GM21423 (cell line): Measurements from ENCODE around the gene SQOR.

ENCODE experiments used
- ATAC-seq: cut with Tn5 transposase; IDR thresholded peaks from one replicate; pipeline ENCODE4 v1.9.1; 2021; ENCODE audit warnings: mild to moderate bottlenecking, moderate library complexity; ENCODE audit not compliant: unreplicated experiment

The SQOR gene

DNA sequence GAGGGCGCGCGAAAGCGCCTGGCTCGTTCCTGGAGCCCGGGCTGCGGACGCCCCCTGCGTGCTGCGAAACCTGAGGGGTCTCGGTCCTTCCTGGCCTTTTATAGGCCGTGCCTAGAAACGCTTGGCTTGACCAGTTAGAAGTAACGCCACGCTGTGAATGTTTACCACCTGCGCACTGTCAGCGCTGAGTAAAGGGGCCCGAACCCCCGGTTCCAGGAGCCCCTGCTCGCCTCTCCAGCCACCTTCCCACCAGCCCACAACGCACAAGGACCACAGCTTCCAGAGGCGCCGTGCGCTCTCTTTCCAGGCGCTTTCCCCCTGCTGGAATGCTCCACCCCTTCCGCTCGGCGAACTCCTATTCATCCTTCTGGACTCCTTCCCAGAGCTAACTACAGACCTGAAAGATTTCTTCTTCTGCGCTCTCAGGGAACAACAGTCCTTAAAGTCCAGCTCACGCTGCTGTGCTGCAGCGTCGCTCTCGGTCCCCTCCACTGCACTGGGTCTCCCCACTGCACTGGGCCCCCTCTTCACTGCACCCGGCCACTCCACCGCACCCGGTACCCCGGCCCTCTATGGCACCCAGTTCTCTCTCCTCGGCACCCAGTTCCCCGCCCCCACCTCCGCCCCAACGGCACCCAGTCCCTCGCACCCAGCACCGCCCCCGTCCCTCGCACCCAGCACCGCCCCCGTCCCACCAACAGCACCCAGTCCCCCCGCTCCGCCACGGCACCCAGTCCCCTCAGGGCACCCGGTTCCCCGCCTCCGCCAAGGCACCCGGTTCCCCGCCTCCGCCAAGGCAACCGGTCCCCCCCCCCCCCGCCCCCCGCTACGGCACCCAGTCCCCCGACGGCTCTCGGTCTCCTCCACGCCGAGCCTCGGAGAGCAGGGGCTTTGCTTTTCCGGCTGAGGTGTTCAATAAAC lies 69.8 kb downstream of the SQOR start:
- ATAC-seq = no peak

DNA sequence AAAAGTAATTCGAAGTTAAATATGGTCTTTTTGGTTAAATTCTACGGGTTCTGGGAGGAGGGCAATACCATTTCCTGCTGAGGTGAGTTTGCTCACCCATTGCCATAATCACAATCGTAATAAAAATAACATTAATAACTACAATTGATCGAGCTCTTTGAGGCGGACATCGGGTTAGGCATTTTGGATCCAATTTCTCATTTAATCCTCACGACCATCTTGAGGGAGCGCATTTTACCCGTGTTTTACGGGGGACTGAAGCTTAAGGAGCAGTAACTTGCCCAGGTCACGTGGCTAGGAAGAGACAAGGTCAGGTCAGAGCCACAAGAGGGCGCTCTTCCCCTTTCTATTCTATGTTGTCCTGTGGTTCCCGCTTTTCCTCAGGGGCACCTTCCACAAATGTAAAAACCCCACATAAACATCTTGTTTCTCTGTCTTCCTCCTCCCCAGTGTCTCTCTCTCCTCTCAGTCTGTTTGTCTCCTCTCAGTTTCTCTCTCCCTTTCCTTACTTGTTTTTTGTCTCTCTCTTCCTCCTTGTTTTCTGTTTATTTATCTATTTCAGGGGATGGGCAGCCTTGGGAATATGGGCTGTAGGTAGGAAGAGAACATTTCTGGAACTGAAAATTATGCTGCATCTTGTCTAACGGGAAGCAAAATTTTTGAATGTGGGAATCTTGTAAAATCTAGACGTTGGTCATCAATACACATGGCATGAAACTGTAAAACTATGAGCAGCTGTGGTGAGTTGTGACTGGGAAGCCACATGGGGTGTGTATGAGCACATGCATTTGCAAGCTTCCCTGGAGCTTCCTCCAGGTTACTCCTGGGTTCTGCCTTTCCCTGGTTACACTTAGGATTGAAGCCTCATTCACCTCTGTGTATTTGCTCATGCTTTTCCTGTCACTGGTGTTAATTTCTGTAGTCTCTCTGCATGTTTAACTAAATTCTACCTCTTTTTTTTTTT lies 71.0 kb downstream of the SQOR start:
- ATAC-seq = peak; percentile 91

DNA sequence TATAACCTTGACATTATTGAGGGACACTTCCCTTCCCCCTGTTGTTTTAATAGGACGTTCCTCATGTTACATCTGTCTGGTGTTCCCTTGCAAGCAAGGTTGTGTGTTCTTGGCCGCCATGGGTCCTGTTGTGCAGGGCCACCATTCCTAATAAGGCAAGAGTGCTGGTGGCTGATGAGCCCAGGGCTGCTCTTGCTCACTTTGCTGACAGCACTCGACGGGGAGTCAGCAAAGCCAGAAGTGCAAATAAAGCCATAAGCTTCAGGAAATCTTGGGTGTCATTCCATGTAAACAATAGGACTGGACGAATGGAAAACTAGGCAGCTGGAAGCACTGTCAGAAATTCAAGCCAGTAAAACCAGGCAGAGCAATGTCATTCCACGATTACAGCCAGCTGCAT lies 75.8 kb downstream of the SQOR start:
- ATAC-seq = no peak

DNA sequence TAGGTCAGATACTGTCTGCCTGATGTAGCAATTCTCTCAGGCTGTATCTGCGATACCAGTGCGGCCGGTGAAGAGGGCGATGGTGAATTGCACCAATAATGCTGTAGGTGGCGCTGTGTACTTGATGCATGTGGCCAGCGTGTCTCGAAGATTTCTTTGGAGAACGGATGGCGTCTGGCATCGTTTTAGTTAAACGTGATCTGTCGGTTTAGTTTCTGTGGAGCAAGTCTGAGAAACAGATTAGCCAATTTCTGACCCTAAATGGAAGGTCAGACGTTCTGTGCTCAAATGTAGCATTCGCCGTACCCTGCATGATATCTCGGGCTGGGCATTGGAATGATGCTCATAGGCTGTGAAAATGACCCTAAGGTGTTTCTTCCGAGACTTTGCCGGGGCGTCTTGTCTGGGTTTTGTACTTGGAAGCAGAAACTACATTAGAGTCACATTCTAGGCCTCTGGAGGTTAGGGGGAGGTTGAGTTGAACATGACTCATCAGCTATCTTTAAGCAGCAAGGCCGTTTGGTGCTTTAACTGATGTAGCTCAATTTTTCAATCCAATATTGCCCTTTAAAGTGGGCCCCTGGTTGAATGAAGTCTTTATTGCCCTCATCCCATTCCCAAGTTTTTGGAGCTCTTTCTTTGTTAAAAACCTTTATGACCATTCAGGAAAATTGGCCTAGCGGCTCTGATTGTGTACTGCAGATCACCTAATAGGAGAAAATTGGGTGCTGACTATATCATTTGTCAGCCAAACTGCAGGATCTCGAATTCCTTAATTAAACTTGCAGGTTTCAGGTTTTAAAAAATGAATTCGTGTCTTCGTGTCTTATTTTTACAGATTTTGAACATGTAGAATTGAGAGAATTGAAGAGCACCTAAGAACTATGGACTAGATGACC lies 80.0 kb downstream of the SQOR start:
- peak; percentile 66 for ATAC-seq

DNA sequence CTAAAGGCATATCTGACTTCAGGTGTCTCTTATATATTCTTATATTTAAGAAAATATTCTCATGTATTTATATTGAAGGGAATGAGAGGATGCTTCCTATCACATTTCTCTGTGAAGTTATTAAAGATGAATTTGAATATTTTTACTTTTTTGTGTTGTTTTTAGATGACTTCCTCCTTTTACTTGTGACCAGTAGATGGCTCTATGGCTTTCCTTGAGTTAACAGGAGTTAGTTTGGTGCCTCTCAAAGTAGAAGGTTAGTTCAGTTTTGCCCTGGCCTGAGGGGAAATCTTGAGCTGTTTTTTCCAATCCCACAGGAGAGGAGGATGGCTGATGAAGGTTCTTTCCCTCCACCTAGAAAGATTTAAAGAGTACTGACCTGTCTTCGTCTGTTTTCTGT lies 80.7 kb downstream of the SQOR start:
- ATAC-seq = no peak

DNA sequence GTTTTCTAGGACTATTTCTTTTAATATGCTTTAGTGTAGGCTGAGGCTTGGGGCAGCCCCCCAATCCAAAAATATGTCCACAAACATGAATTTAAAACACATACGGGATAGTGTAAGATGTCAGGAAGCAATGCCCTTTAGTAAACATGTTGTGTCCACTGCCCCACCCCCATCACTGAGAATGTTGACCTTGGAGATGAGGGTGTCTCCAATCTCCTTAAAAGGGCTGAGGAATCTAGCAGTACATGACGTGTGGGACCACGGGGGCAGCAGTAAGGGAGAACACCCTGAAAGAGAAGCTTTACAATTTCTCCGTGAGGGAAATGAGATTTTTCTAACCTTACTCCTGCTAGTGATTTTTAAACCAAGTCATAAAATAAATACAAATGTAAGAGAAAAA lies 84.7 kb downstream of the SQOR start:
- ATAC-seq = no peak

- ATAC-seq = no peak
Observed at GRCh38 chr15:45720183-45720582, 85.4 kb downstream of the SQOR start.

DNA sequence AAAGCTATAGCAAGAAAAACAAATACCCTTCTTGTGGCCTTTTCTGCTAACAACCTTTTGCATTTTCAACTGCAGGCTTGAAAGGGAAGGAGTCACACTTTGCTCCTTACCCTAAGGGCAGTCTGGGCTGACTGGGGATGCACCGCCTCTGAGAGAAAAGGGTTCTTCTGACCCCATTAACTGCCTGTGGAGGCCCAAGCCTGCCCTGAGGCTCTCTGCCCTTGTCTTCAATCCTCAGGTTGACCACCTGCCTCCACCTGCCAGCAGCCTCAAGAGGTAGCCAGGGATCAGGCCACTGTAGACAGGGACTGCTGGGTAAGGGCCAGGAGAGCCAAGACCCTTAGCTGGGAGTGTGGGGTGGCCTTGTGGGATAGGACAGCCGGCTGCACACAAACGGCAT lies 93.8 kb downstream of the SQOR start:
- ATAC-seq = no peak

- no peak for ATAC-seq
Observed at GRCh38 chr15:45729141-45729540, 94.3 kb downstream of the SQOR start.

- no peak for ATAC-seq
Observed at GRCh38 chr15:45731343-45731742, 96.5 kb downstream of the SQOR start.

GRCh38 chr15:45732662-45733061 lies 97.8 kb downstream of the SQOR start:
- no peak for ATAC-seq

DNA sequence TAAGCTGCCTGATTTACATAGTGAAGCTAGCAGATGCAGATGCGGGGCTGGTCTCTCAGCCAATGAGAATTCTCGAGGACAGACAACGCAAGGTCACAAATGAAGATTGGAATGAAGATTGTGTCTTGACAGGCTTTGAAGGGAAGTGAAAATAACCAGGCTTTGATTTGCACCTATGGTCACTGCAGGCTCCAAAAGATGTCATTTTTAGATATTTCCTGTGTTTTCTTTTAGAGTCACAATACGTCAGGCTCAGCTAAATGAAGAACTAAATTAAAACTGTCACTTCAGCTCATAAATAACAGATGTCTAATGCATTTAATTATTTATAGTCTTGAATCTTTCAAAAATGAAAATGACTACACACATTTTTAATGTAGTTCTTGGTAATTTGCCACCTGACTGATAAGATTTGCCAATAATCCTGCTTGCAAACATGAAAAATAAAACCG lies 99.5 kb downstream of the SQOR start:
- ATAC-seq = no peak
